C4-2B (cell line): Measurements from ENCODE around the gene ROR2.

Experiments used
- ZFX ChIP-seq: fragments of 450-650 bp; IDR thresholded peaks from 2 replicates; pipeline ENCODE4 v1.6.1; 2017
- TF ChIP-seq, protein P1 (sequence below): fragments of 450-650 bp; conservative IDR thresholded peaks from 2 replicates; pipeline ENCODE4 v1.5.1; 2017; ENCODE audit warnings: mild to moderate bottlenecking

DNA sequence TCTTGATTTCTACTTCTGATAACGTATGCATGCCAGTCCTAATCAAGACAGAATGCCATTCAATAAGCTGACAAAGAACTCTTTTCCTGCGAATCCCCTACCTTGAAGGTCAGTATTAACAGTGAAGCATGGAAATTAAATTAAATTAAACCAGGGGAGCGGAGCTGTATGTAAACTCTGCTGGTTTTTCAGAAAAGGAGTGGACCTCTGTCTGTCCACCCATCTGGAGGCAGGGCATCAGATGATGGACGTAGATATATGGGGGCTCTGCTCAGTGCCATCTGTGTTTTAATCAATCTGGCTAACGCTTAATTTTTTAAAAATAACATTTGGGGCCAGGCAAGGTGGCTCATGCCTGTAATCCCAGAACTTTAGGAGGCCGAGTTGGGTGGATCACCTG is 101.9 kb downstream of the ROR2 start:
- TF ChIP-seq, protein P1, sequence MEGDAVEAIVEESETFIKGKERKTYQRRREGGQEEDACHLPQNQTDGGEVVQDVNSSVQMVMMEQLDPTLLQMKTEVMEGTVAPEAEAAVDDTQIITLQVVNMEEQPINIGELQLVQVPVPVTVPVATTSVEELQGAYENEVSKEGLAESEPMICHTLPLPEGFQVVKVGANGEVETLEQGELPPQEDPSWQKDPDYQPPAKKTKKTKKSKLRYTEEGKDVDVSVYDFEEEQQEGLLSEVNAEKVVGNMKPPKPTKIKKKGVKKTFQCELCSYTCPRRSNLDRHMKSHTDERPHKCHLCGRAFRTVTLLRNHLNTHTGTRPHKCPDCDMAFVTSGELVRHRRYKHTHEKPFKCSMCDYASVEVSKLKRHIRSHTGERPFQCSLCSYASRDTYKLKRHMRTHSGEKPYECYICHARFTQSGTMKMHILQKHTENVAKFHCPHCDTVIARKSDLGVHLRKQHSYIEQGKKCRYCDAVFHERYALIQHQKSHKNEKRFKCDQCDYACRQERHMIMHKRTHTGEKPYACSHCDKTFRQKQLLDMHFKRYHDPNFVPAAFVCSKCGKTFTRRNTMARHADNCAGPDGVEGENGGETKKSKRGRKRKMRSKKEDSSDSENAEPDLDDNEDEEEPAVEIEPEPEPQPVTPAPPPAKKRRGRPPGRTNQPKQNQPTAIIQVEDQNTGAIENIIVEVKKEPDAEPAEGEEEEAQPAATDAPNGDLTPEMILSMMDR: no peak
- TF ChIP-seq ZFX: no peak
